ENCODE data around the gene MAGEF1.
"Not testable (repeated sequence)": the region's sequence is repeated elsewhere in the genome, so short reads cannot be mapped to it uniquely, and the experiment has no call there.

The MAGEF1 gene

DNA sequence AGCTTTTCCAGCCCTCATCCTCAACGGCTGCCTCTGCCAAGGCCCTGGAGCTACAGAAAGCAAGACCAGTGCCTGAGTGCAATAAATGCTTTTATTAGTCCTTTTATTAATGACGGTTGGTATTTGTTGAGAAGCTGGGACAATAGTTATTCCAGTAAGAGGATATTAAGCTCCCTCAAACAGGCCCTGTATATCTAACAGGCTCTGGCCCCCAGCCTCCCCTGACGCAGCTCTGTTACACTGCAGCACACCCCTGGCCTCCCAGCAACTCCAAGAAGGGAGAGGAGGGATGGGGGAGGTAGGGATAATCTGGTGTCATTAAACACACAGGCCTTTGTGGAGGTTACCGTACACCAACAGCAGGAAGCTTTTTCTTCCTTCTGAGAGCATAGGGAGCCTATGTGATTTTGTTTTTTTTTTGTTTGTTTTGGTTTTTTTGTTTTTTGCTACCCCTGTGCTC lies 30.8 kb upstream of the MAGEF1 start:
- DNase-seq (ENCODE audit: low read depth), result no peak

DNA sequence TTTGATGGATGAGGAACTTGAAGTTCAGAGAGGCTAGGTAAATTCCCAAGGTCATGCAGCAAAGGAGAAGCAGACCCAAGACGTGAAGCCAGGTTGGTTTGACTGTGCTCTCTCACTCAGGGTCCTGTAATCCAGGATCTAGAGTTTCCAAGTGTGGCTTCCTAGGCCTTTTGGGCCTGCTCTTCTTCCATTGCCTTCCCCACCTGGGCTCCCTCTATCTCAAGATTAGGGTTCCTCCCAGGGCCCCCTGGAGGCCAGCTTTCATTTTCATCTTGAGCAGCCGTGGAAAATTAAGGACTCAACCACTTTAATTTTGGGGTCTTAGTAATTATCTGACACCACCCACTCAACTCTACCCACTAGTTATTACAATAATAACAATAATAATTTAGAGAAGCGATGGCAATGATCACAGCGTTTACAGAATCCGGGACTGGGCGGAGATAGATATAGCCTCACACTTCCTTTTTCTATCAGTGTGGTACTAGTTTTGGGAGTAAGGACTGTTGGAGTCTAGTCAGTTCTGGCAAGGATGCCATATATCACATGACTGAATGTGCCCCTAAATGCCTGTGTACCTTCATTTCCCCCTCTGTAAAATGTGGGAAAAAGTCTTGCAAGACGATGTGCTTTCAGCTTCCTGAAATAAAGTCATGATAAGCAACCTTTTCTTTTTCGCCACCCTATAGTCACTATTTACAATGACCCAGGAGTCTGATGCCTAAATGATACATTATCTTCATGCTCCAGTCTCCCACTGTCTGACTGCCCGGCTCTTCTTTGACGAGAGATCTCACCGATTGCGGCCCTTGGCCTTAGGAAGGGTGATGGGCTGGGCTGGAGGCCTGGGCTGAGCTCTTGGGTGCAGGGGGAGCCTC lies 30.2 kb upstream of the MAGEF1 start:
- no peak for DNase-seq (ENCODE audit: low read depth)

DNA sequence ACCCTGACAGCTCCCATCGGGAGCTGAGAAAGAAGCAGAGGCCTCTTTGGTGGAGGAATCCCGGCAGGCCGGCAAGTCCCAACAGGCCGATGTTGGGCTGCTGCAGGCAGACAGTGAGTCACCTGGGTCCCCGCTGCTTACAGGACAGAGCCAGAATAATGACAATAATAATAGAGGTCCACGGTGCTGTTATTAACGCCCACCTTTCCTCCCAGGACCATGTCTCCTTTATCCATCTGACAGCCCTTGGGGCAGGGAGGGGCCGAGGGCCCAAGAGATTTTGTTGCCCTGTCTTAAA lies 29.3 kb upstream of the MAGEF1 start:
- DNase-seq (ENCODE audit: low read depth), result no peak

DNA sequence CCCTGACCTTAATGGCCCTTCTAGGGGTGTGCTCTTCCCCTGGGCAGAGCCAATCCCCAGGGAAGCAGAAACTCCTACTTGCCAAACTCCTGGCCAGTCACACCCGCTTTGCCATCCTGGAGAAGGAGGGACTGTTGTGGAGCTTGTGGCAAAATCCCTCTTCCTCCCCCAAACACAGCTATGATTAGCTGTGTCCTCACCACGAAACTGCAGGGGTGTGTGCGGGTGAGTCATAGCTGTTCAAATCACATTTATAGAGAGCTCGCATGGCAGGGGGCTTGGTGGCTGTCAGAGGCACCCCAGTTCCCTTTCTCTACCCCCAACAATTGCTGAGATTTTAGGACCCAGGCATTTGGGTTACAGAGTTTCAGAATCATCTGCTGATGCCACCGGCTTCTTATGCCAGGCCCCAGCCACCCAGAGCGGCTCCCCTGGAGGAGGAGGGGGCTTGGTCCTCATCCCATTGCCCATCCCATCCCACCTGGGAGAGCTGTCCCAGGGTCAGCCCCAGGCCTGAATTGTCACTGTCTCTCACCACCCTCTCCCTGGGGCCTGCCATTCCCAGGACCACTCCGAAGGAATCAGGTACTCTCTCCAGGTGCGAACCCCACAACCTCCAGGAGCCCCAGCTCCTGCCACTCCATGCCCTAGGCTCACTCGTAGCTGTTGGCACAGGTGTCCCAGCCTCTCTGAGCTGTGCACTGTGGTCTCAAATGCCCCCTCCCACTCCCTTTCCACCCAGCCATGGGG lies 28.8 kb upstream of the MAGEF1 start:
- DNase-seq (ENCODE audit: low read depth), result no peak

DNA sequence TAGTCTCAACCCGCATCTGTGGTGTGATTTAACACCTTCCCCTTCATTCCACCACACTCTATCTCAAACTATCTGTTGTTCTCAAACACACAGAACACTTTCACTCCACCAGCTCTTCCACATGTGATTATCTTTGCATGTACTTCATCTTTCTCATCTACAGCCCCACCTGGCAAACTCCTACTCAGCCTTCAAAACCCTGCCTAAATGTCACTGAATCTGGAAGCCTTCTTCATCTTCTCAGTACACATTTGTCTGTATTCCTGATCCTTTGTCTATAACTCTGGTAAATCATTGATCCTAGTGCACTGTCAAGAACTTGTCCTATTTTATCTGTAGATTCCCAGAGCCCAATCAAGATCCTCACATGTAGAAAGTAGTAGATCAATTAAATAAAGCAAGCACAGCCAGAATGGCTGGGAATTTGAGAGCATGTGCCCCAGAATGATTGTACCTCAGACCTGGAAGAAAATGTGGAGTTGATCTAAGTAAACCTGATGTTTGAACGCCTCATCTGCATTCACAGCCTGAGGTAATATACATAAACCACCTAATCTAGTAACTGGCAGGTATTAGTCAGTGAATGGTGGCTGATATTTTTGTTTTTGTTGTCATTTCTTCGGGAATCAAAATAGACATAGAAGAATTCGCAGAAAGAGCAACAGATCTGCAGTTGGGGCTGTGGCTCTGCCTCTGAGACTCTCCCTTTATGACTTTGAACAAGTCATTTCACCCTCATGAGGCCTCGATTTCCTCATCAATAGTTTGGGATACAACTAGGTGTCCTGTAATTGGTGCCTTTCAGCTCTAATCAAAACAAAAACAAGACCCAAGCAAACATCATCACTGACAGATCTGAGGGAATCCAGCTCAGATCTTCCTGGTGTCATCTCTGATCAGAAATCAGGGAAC lies 28.0 kb upstream of the MAGEF1 start:
- no peak for DNase-seq (ENCODE audit: low read depth)

DNA sequence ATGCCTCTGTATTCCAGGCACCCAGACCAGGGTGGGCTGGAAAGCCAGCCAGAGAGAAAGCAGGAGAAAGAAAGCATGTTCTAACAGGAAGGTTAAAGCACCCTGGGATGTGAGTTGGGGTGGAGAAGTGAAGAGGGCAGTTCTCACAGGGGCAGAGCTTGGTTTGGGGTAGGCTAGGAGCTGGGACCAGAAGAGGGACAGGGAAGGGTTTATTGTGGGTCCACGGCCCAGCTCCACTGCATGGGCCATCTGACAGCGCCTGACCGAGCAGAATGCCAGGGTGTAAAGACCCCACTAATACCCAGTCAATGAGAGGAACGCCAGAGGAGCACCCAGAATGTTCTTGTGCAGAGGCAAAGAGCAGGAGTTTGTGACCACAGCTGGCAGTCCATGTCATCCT lies 27.1 kb upstream of the MAGEF1 start:
- no peak for DNase-seq (ENCODE audit: low read depth)

DNA sequence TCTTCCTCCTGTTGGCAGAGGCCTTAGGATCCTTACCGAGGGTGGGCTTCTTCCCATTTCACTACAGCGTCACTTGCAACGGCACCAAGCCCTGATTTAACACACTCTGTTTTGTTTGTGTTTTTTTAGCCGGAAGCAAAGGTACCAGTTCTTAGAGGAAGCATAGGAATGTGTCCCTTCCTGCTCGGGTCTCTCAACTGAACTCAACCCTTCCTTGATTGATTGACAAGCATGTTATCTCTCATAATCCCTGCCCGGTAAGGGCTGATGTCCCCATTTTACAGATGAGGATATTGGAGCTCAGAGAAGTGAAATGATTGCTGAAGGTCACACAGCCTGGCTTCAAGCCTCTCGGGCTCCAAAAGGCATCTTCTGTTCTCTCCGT lies 26.6 kb upstream of the MAGEF1 start:
- no peak for DNase-seq (ENCODE audit: low read depth)

DNA sequence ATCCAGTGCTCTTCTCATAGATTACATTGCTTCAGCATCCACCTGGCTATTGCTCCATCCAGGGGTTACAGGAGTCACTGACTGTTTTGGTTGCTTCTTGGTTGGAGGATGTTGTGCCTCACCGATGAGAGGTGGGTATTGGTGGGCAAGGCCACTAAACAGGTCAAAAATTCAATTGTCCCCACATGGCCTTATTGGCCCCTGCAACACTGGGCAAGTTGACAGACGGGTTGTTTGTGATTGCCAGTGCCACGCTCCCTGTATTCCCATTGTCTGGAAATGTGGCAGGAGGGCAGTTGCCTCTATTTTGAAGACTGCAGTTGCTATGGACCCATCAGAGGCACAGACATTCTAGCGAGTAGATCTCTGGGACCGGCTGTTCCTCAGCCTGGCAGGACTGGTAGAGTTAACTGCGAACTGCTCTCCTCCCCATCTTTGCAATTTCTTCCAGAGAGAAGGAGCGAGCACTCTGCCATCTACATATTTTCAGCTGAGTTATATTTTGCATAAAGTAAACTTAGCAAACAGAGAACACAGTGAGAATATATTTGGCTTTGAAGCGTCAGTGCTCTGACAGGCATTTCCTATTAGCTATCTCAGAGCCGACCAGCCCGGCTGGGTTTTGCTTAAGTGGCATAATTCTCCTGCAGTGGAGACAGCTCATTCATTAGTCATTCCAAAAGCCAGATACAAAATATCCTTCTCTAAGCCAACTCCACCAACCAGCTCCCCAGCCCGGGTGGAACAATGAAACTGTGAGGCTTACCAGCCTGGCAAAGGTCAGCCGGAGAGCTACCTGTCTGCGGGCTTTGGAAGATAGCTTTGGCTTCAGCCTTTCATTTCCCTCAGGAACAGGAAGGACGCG lies 26.0 kb upstream of the MAGEF1 start:
- DNase-seq (ENCODE audit: low read depth), result no peak

DNA sequence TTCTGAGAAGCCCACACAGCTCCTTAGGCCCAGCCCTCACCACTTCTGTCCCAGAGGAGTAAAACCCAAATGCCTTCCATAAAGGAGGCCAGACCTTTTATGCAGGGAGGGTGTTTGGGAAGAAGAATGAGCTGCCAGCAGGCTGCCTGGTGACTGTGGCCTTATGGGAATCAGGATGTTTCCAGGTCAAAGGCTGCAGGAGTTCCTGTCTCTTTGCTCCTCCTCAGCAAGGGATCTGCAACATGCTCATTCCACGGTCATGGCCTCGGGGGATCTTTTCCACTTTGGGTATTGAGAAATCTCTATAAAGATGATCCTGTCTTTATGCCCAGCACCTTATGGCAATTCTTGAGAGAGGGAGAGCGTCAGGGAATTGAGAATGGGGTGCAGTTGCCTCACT lies 25.2 kb upstream of the MAGEF1 start:
- no peak for DNase-seq (ENCODE audit: low read depth)

DNA sequence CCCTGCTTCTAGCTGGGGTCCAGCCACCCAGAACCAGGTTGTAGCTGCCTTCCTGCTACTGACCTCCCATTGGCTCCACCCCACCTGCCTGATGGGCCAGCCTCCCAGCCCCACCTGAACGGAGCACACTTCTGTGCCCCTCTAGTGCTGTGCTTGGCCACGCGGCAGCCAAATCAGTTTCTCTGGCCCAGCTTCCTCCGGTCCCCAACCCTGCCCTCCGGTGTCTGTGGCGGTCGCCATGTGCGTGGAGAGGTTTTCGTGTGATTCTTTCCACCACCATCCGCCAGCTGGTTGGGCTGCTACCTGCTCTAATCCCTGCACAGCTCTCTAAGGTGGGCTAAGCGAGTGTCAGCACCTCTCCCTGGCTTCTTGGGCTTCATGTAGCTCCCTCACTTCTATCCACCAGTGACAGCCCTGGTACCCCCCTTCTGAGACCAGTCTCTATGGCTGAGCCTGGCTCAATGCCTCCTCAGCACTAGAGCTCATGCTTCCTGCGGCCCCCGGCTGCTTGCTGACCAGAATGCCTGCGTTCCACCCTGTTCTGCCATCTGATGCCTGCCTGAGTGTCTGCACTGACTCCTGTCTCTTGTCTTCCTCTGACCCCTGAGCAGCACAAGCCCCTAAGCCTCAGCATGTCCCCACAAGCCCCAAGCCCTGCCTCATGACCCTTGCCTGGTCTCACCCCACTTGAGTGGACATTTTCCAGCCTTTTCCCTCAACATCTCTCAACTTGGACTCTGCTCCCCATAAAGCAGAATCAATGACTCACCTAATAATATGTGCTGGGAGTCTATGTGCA lies 23.2 kb upstream of the MAGEF1 start:
- DNase-seq (ENCODE audit: low read depth), result no peak

DNA sequence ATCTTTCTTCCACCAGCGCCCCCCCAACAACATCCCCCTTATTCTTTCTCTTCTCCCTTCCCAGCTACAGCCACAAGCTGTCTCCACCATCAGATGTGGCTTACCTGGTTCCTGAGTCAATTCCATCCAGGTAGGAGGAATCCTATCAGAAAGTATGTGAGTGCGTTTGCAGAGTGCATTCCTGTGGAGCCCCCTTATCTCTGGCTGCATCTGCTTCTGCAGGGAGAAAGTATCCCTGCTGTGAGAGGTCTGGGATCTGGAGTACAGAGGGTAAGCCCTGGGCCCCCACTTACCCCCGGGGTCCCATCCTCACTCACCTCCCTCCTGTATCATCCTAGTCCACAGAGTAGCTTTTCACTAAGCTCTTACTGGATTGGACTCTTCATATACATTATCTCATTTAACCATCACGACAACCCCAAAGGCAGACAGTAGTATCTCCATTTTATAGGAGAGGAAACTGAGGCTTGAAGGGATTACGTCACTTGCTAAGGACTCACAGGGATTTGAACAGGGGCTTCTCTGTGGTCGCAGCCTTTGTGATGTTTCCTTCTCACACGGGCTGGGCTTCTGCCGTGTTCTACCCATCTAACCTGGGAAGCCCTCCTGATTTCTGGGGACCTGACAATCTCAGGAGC lies 22.2 kb upstream of the MAGEF1 start:
- no peak for DNase-seq (ENCODE audit: low read depth)

DNA sequence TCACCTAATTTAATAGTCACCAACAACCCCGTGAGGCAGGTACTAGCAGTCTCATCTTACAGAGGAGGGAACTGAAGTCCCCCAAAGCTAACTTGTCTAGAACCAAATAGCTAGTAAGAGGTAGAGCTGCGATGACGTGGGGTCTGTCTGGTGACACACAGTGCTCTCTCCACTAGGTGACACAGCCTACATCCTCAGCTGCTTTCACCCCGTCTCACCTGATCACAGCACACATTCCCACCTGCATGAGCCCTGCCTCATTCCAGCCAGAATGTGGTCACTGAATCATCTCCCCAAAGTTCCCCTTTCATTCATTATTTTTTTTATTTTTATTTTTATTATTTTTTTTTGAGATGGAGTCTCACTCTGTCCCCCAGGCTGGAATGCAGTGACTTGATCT lies 21.3 kb upstream of the MAGEF1 start:
- DNase-seq (ENCODE audit: low read depth), result no peak

DNA sequence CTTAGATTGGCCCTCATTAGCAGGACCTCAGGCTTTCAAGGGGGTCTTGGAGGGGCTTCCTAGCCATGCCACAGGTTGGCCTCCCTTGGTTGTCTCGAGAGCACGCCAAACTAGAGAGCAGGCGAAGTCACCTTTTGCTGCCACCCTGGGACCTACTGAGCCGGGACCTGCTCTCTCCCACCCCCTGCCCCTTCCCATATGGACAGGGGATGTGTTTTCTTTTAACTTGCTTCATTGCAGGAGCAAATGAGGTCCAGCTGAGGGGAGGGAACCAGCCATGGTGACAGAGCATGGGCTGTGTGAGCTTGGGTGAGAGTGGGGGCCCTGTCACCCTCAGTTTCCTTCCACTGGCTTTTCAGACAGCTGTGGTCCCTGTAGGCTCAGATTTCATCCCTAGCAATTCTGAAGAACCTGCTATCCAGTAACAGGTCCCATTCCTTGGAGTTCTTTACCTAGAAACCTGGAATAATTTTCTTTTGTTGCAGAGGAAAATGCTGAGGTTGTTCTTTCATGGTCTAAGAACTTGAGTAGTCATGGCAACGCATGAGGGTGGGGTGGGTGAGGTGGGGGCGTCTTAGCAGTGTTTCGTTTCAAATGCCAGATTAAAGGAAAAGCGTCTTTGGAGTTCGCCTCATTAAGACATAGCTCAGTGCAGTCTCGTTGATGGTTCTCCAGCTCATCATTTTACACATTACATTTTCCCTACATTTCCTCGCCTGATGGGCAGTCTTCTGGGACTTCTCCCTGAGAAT lies 20.1 kb upstream of the MAGEF1 start:
- no peak for DNase-seq (ENCODE audit: low read depth)

DNA sequence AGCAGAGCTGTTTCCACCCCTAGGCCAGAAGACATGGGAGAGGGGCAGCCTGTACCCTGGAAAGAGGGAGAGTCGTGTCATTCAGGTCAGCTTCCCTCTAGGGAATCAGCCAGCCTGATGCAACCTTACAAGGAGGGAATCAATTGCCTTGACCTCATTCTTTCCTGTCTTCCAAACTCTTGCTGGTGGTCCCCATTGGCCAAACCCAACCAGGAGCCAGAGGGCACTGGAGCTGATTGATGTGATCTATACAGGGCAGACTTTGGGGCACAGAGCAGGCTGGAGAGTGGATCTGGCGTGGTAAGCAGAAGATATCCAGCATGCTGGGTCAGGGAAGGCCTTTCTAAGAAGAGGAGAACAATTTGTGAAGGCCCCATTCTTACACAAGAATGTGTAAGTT lies 19.1 kb upstream of the MAGEF1 start:
- DNase-seq (ENCODE audit: low read depth), result no peak

DNA sequence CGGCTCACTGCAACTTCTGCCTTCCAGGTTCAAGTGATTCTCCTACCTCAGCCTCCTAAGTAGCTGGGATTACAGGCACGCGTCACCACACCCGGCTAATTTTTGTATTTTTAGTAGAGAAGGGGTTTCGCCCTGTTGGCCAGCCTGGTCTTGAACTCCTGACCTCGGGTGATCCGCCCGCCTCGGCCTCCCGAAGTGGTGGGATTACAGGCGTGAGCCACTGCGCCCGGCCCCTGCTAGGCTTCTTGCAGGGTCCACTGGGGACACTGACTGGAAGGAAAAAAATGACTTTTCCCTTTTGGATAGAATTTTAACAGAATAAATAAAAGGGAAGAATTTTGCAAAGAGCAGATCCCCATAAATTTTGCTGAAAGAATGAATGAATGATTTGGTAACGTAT lies 17.3 kb upstream of the MAGEF1 start:
- not testable (repeated sequence) for DNase-seq (ENCODE audit: low read depth)

DNA sequence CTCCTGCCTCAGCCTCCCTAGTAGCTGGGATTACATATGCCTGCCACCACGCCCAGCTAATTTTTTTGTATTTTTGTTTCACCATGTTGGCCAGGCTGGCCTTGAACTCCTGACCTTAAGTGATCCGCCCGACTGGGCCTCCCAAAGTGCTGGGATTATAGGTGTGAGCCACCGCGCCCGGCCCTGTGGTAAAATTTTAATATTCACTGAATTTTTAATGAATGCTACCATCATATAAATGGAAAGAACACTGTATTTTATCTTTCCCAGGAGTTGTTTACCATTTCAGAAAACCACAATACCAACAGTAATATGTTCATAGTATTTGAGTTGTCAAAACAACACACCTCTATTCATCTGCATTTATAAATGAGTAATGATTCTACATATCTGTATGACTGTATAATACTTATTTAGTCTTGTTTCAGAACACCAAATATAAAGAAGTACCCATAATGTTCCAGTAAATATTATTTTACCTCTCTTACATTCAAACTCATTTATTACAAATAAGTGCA lies 16.2 kb upstream of the MAGEF1 start:
- no peak for DNase-seq (ENCODE audit: low read depth)

DNA sequence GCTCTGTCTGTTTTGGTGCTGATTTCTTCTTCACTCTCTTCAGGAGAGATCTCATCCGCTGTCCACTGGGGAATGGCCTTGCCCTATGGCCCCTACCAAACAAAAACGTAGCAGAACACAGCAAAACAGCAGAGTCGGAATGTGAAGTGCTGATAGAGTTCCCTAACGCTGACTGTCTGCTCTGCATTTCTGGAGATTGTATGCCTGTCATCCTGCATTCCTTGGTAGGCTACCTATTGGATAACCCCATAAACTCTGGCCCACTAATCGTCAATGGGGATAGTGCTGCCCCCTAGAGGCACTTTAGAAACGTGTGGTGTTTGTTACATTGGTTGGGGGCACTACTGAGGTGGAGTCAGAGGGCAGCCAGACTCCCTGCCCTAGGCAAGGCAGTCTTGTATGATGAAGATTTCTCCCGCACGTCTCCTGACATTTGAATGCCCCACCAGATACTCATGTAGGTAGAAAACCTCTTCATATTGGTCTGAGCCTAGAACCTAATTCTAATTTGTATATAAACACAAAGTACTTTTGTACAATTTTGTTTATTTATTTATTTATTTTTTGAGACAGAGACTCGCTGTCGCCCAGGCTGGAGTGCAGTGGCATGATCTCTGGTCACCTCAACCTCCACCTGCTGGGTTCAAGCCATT lies 15.6 kb upstream of the MAGEF1 start:
- no peak for DNase-seq (ENCODE audit: low read depth)

DNA sequence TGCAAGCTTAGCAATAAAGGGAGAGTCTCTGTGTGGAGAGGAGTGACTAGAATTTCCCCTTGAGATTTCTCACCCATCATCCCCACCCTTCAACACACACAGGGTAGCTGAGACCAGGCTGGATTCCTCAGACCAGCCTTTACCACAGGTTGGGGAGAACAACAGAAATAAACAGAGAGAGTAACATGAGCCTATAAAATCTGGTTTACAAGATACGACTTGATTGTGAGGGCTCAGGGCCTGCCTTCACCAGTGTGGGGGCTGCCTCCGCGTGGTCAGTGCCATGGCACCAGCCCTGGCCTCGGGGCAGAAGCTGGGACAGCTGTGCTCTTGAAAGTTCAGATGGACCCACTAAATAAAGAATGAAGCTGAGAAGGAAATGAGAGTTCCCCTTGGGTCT lies 14.6 kb upstream of the MAGEF1 start:
- no peak for DNase-seq (ENCODE audit: low read depth)

Data from T-helper 22 cell (primary cell).